ENCODE measurements around the gene NHERF2. TPM values are rescaled to one million over a fixed set of nuclear protein-coding genes. Genes with fewer than 3 reads are reported as not detected.

Gene NHERF2
- total RNA-seq, 1 donor from 2014 or later = 1.8 TPM

DNA sequence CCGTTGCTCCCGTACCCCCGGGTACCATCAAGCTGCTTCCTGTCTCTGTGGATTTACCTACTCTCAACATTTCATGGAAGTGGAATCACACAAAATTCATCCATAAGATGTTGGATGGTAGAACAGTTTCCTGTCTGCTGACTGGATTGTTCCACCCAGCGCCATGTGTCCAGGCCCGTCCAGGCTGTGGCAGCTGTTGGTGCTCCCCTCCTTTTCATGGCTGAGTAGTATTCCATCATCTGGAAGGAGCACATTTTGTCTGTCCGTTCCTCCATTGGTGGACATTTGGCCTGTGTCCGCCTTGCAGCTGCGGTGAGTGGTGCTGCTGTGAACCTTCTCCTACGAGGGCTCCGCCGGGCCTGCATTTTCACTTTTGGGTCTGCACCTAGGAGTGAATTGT, 39.4 kb downstream of the NHERF2 start:
- Mint-ChIP-seq H3K36me3 (ENCODE audit: low read depth) (peaks cover 29% of the 10 kb centered on the region), H3K27ac (no peak overlapping the region), H3K9me3 (no peaks in the 10 kb centered on the region), H3K4me3 (no peak overlapping the region), H3K4me1 (no peaks in the 10 kb centered on the region), H3K27me3 (no peaks in the 10 kb centered on the region)
- no peak for DNase-seq
- intact Hi-C loops (cut with micrococcal nuclease) = no loop called here

GRCh38 chr16:2070576-2071453, 44.1 kb downstream of the NHERF2 start:
- Mint-ChIP-seq H3K4me3 (no peak overlapping the region), H3K9me3 (no peaks in the 10 kb centered on the region), H3K36me3 (ENCODE audit: low read depth) (peaks cover 29% of the 10 kb centered on the region), H3K4me1 (no peaks in the 10 kb centered on the region), H3K27me3 (no peaks in the 10 kb centered on the region), H3K27ac (no peak overlapping the region)
- no peak for DNase-seq
- intact Hi-C loops (cut with micrococcal nuclease) = no loop called here

- DNase-seq = no peak
- Mint-ChIP-seq H3K36me3 (ENCODE audit: low read depth) (peaks cover 25% of the 10 kb centered on the region), H3K9me3 (no peaks in the 10 kb centered on the region), H3K4me1 (no peaks in the 10 kb centered on the region), H3K27me3 (no peaks in the 10 kb centered on the region), H3K27ac (no peak overlapping the region), H3K4me3 (no peak overlapping the region)
- intact Hi-C loops (cut with micrococcal nuclease) = no loop called here
Observed at GRCh38 chr16:2071454-2072202, 44.9 kb downstream of the NHERF2 start.

DNA sequence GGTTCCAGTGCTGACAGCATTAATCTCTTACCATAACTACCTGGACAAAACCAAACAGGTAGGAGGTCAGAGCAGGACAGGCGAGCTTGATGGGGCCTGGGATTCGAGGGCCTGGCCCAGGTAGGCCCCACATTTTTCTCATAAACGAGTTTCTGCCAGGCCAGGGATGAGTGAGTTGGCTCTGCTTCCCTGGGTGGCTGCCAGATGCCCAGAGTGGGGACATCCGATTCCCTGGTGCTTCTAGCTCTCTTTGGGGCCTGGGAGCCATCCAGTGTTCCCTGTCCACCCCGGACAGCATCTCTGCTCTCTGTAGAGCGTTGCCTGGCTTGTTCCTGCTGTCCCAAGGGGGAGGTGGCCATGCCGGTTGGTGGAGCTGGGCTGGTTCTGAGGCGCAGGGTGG, 46.2 kb downstream of the NHERF2 start:
- no peaks in the 10 kb centered on the region for H3K4me1 Mint-ChIP-seq
- H3K9me3 Mint-ChIP-seq = no peaks in the 10 kb centered on the region
- intact Hi-C loops (cut with micrococcal nuclease) = no loop called here
- no peak for DNase-seq
- H3K27ac Mint-ChIP-seq = no peak overlapping the region
- H3K36me3 Mint-ChIP-seq (ENCODE audit: low read depth) = peaks cover 21% of the 10 kb centered on the region
- no peaks in the 10 kb centered on the region for H3K27me3 Mint-ChIP-seq
- H3K4me3 Mint-ChIP-seq = no peak overlapping the region

- H3K36me3 Mint-ChIP-seq (ENCODE audit: low read depth) = peaks cover 14% of the 10 kb centered on the region
- no peak overlapping the region for H3K4me3 Mint-ChIP-seq
- no peaks in the 10 kb centered on the region for H3K4me1 Mint-ChIP-seq
- no peak for DNase-seq
- H3K9me3 Mint-ChIP-seq = no peaks in the 10 kb centered on the region
- intact Hi-C loops (cut with micrococcal nuclease) = no loop called here
- H3K27me3 Mint-ChIP-seq = no peaks in the 10 kb centered on the region
- no peak overlapping the region for H3K27ac Mint-ChIP-seq
Observed at GRCh38 chr16:2074071-2074470, 47.4 kb downstream of the NHERF2 start.

- intact Hi-C loops (cut with micrococcal nuclease) = no loop called here
- no peaks in the 10 kb centered on the region for H3K4me1 Mint-ChIP-seq
- peaks cover 9% of the 10 kb centered on the region for H3K36me3 Mint-ChIP-seq (ENCODE audit: low read depth)
- no peak overlapping the region for H3K27ac Mint-ChIP-seq
- no peaks in the 10 kb centered on the region for H3K27me3 Mint-ChIP-seq
- no peak for DNase-seq
- no peaks in the 10 kb centered on the region for H3K9me3 Mint-ChIP-seq
- no peak overlapping the region for H3K4me3 Mint-ChIP-seq
Observed at GRCh38 chr16:2075631-2076030, 48.9 kb downstream of the NHERF2 start.

DNA sequence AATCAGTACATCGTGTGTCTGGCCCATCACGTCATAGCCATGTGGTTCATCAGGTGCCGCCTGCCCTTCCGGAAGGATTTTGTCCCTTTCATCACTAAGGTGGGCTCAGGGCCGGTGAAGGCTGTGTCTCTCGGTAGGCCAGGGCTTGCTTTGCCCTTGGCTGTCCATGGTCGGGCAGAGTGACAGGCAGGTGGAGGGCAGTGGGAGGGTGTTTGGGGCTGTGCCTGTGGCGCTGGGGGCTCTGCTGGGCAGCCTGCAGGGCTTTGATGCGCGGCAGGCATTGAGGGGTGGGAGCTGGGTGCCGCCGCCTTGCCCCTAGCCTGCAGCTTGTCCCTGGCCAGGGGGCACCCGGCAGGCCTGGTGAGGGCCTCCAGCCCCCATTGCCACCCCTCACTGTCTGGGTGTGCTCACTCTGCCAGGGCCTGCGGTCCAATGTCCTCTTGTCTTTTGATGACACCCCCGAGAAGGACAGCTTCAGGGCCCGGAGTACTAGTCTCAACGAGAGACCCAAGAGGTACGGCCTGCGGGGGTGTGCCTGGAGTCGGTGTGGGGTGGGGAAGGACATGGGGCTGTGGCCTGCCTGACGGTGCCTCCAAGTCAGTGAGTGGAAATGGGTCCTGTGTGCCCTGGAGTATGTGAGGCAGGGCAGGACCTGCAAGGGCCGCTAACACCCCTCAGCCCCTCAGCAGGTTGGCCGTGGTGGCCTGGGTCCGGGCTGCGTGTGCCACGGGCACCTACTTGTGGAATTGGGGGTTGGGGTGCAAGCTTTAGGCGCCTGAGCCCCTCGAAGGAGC, 49.6 kb downstream of the NHERF2 start:
- intact Hi-C loops (cut with micrococcal nuclease) = no loop called here
- Mint-ChIP-seq H3K4me3 (no peak overlapping the region), H3K27ac (no peak overlapping the region), H3K4me1 (no peaks in the 10 kb centered on the region), H3K36me3 (ENCODE audit: low read depth) (peaks cover 9% of the 10 kb centered on the region), H3K27me3 (no peaks in the 10 kb centered on the region), H3K9me3 (no peaks in the 10 kb centered on the region)
- DNase-seq = no peak

DNA sequence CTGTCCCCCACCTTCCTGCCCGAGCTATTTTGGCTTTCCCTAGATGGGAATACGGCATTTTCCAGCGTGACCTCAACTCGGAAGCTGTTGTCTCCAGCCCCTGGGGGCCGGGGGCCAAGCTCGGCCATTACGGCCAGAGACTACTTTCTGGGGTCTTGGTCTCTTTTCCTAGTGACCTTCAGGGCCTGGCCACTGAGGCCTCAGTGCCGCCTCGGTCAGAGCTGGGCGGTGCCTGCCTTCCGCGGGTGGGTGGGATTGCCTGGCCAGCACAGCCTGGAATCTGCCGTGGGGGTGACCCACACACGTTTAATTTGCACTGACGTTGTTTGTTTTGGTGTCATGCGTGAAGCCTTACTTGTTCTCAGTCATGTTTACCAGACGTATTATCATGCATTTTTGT, 50.3 kb downstream of the NHERF2 start:
- H3K4me3 Mint-ChIP-seq = no peak overlapping the region
- H3K27ac Mint-ChIP-seq = no peak overlapping the region
- H3K36me3 Mint-ChIP-seq (ENCODE audit: low read depth) = peaks cover 9% of the 10 kb centered on the region
- intact Hi-C loops (cut with micrococcal nuclease) = no loop called here
- no peak for DNase-seq
- no peaks in the 10 kb centered on the region for H3K27me3 Mint-ChIP-seq
- H3K4me1 Mint-ChIP-seq = no peaks in the 10 kb centered on the region
- no peaks in the 10 kb centered on the region for H3K9me3 Mint-ChIP-seq

- Mint-ChIP-seq H3K4me3 (no peak overlapping the region), H3K27ac (peak overlapping the region; percentile 20), H3K27me3 (no peaks in the 10 kb centered on the region), H3K4me1 (no peaks in the 10 kb centered on the region), H3K9me3 (no peaks in the 10 kb centered on the region), H3K36me3 (ENCODE audit: low read depth) (peaks cover 11% of the 10 kb centered on the region)
- no peak for DNase-seq
- intact Hi-C loops (cut with micrococcal nuclease) = no loop called here
Observed at GRCh38 chr16:2077696-2078095, 51.0 kb downstream of the NHERF2 start.

- no peaks in the 10 kb centered on the region for H3K27me3 Mint-ChIP-seq
- intact Hi-C loops (cut with micrococcal nuclease) = no loop called here
- H3K4me1 Mint-ChIP-seq = no peaks in the 10 kb centered on the region
- no peak overlapping the region for H3K4me3 Mint-ChIP-seq
- no peaks in the 10 kb centered on the region for H3K9me3 Mint-ChIP-seq
- no peak overlapping the region for H3K27ac Mint-ChIP-seq
- no peak for DNase-seq
- H3K36me3 Mint-ChIP-seq (ENCODE audit: low read depth) = peaks cover 13% of the 10 kb centered on the region
Observed at GRCh38 chr16:2078096-2078495, 51.4 kb downstream of the NHERF2 start.

- no peaks in the 10 kb centered on the region for H3K27me3 Mint-ChIP-seq
- H3K4me1 Mint-ChIP-seq = no peaks in the 10 kb centered on the region
- no peak for DNase-seq
- intact Hi-C loops (cut with micrococcal nuclease) = no loop called here
- no peak overlapping the region for H3K4me3 Mint-ChIP-seq
- H3K36me3 Mint-ChIP-seq (ENCODE audit: low read depth) = peaks cover 14% of the 10 kb centered on the region
- no peaks in the 10 kb centered on the region for H3K9me3 Mint-ChIP-seq
- no peak overlapping the region for H3K27ac Mint-ChIP-seq
Observed at GRCh38 chr16:2078691-2079090, 52.0 kb downstream of the NHERF2 start.

DNA sequence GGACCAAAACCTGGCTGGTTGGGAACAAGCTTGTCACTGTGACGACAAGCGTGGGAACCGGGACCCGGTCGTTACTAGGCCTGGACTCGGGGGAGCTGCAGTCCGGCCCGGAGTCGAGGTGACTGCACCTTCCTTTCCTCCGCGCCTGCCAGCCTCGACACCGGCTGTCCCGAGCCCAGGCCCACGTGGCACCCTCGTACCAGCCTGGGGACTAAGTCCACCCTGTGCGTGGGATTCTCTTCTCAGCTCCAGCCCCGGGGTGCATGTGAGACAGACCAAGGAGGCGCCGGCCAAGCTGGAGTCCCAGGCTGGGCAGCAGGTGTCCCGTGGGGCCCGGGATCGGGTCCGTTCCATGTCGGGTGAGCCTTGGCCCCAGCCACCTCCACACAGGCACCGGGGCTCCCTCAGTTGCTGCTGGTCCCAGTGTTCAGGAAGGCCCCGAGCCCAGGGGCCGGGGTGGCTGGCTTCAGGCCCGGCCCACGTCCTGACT, 52.7 kb downstream of the NHERF2 start:
- intact Hi-C loops (cut with micrococcal nuclease) = no loop called here
- Mint-ChIP-seq H3K27me3 (no peaks in the 10 kb centered on the region), H3K9me3 (no peaks in the 10 kb centered on the region), H3K4me3 (no peak overlapping the region), H3K27ac (no peak overlapping the region), H3K4me1 (no peaks in the 10 kb centered on the region), H3K36me3 (ENCODE audit: low read depth) (peaks cover 14% of the 10 kb centered on the region)
- no peak for DNase-seq

DNA sequence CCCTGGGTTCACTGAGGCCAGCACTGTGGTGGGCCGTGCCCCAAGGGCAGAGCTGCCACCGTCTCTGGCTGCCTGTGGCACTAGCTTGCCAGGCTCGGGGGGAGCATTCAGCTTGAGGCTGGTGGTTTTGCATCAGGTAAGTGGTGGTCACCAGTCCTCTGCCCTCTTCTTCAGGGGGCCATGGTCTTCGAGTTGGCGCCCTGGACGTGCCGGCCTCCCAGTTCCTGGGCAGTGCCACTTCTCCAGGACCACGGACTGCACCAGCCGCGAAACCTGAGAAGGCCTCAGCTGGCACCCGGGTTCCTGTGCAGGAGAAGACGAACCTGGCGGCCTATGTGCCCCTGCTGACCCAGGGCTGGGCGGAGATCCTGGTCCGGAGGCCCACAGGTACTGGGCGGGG, 53.3 kb downstream of the NHERF2 start:
- no peak for DNase-seq
- Mint-ChIP-seq H3K9me3 (no peaks in the 10 kb centered on the region), H3K36me3 (ENCODE audit: low read depth) (peaks cover 11% of the 10 kb centered on the region), H3K4me3 (no peak overlapping the region), H3K4me1 (no peaks in the 10 kb centered on the region), H3K27me3 (no peaks in the 10 kb centered on the region), H3K27ac (no peak overlapping the region)
- intact Hi-C loops (cut with micrococcal nuclease) = no loop called here

Data from activated CD4-positive, alpha-beta T cell treated with anti-CD3 and anti-CD28 coated beads, Interleukin-2, amount 10 ng/mL, durations not matched to agents 24 days and 14 days (primary cell).